Pericardium fibroblast (primary cell): ENCODE data around the gene TCF20. TPM values are rescaled to one million over a fixed set of nuclear protein-coding genes. Genes with fewer than 3 reads are reported as not detected.

Experiments used
- total RNA-seq: library from RNA; depleted of rRNA; stranded (reverse); fragments of >200 nt; gene quantifications from 2 replicates; pipeline ENCODE4 v1.2.3, GENCODE V29; 2015

The TCF20 gene
- total RNA-seq = 15.0 and 15.3 TPM in 2 replicates

DNA sequence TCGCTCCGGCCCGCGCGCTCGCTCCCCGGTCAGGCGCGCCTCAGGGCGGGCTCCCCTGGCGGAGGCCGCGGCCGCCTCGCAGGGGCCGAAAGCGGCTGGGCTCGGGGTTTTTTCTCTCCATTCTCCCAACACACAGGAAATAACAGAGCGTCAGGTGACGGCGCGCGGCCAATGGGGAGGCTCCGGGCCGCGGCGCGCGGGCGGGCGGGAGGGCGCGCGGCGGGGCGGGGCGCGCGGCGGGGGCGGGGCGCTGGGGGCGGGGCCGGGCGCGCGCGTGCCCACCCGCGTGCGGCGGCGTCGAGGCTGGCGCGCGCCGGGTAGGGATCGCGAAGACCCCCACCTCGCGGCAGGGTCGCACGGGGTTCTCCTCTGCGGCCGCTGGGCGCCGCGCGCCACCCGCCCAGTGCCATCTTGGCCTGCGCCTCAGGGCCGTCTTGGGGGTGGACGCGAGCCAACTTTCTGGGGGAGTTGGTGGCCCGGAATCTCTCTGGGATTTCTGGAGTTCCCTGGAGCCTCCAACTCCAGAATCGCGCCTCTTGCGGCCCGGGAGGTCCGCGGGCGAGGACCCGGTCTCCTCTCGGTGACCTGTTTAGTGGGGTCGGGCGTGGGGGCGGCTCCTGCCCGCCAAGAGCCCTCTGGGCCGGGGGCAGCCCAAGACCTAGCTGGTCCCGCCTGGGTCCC lies at the start of gene TCF20:
Gene TCF20, minus strand, starts transcription at position 144 of the 681 bp plus-strand sequence. CDS start 55,348 bp downstream, outside the sequence.

Other genes with a start within 250 kb of the TCF20 start
- 16.1 and 31.2 TPM in 2 replicates for gene NAGA, start 199.8 kb downstream of the TCF20 start, total RNA-seq
- 14.6 and 25.0 TPM in 2 replicates for gene PHETA2, start 196.4 kb downstream of the TCF20 start, total RNA-seq
- 2.6 and 3.5 TPM in 2 replicates for gene SMDT1, start 191.0 kb downstream of the TCF20 start, total RNA-seq
- gene NDUFA6, start 179.9 kb downstream of the TCF20 start, total RNA-seq = 38.6 and 61.8 TPM in 2 replicates
- 2.3 TPM in 1 of 2 replicates, not detected in the other for gene CYP2D6, start 139.8 kb downstream of the TCF20 start, total RNA-seq
- not detected in 2 replicates for gene NFAM1, start 161.8 kb upstream of the TCF20 start, total RNA-seq
- 16.7 and 20.9 TPM in 2 replicates for gene RRP7A, start 249.1 kb upstream of the TCF20 start, total RNA-seq